Measurements from ENCODE around the gene KRABD2.
"Not testable (repeated sequence)": the region's sequence is repeated elsewhere in the genome, so short reads cannot be mapped to it uniquely, and the experiment has no call there.

KRABD2 gene

DNA sequence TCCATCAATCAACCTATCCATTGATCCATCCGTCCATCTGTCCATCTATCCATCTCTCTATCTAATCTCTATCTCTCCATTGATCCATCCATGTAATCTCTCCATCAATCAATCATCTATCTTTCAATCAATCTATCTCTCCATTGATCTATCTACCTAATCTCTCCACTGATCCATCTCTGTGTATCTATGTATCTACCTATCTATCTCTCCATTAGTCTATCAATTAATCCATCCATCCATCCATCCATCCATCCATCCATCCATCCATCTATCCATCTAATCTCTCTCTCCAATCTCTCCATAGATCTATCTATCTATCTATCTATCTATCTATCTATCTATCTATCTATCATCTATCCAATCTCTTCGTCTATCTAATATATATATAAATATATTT lies 24.6 kb upstream of the KRABD2 start:
- TF ChIP-seq, protein P1, sequence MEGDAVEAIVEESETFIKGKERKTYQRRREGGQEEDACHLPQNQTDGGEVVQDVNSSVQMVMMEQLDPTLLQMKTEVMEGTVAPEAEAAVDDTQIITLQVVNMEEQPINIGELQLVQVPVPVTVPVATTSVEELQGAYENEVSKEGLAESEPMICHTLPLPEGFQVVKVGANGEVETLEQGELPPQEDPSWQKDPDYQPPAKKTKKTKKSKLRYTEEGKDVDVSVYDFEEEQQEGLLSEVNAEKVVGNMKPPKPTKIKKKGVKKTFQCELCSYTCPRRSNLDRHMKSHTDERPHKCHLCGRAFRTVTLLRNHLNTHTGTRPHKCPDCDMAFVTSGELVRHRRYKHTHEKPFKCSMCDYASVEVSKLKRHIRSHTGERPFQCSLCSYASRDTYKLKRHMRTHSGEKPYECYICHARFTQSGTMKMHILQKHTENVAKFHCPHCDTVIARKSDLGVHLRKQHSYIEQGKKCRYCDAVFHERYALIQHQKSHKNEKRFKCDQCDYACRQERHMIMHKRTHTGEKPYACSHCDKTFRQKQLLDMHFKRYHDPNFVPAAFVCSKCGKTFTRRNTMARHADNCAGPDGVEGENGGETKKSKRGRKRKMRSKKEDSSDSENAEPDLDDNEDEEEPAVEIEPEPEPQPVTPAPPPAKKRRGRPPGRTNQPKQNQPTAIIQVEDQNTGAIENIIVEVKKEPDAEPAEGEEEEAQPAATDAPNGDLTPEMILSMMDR (IDR thresholded peaks at IDR 0.05) = no peak
- no peaks in the 10 kb centered on the region for H3K4me1 ChIP-seq (ENCODE audit: control insufficient read depth in 1 of 2, insufficient read depth in 1 of 2, low read depth in 1 of 2, low read length in 1 of 2)
- H3K4me3 ChIP-seq (ENCODE audit: low read depth in 1 of 2, low read length in 1 of 2) = no peak overlapping the region
- H3K36me3 ChIP-seq = no peaks in the 10 kb centered on the region
- H3K27me3 ChIP-seq = peaks cover 36% of the 10 kb centered on the region
- no peak overlapping the region for H3K27ac ChIP-seq
- no peaks in the 10 kb centered on the region for H3K9me3 ChIP-seq

DNA sequence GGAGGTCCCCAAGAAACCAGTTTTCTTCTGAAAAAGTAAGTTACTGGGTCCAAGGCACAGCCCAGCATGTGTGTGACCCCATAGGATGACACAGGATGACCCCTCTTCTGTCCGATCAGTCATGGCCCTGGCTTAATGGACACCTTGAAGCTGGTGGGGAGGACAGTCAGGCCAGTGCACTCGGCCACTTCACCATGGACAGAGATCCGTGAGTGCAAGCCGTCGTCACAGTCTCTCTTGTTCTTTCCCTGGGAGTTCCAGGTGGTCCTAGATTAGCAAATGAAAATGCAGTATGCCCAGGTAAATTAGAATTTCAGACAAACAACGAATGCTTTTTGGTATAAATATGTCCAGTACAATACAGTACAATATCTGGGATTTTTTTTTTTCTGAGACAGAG lies 22.5 kb upstream of the KRABD2 start:
- no peaks in the 10 kb centered on the region for H3K36me3 ChIP-seq
- H3K27ac ChIP-seq = no peak overlapping the region
- H3K4me1 ChIP-seq (ENCODE audit: control insufficient read depth in 1 of 2, insufficient read depth in 1 of 2, low read depth in 1 of 2, low read length in 1 of 2) = peaks cover 8 to 11% of the 10 kb centered on the region in 2 experiments
- no peak overlapping the region for H3K4me3 ChIP-seq (ENCODE audit: low read depth in 1 of 2, low read length in 1 of 2)
- H3K9me3 ChIP-seq = no peaks in the 10 kb centered on the region
- H3K27me3 ChIP-seq = peaks cover 46% of the 10 kb centered on the region
- TF ChIP-seq, protein P1 (IDR thresholded peaks at IDR 0.05) = no peak

GRCh38 chr17:8397636-8398035 lies 21.1 kb upstream of the KRABD2 start, which contains the start of gene RNF222:
Gene RNF222 (minus strand): TSS chr17:8397827. CDS start chr17:8393461, 4,366 bp downstream.
- H3K27me3 ChIP-seq = peaks cover 46% of the 10 kb centered on the region

GRCh38 chr17:8394497-8394896 lies 18.0 kb upstream of the KRABD2 start:
- Histone ChIP-seq H3K27me3 (peaks cover 41% of the 10 kb centered on the region), H3K27ac (peak overlapping the region; percentile 96), H3K4me1 (ENCODE audit: control insufficient read depth in 1 of 2, insufficient read depth in 1 of 2, low read depth in 1 of 2, low read length in 1 of 2) (peaks cover 19 to 27% of the 10 kb centered on the region in 2 experiments)
- H3K9me3 ChIP-seq; H3K36me3 ChIP-seq; H3K4me3 ChIP-seq (ENCODE audit: low read depth in 1 of 2, low read length in 1 of 2): not testable (repeated sequence)

More at GRCh38 chr17:8397636-8398035, 21.1 kb upstream of the KRABD2 start, which contains the start of gene RNF222:
- Histone ChIP-seq H3K9me3 (no peaks in the 10 kb centered on the region), H3K4me3 (ENCODE audit: low read depth in 1 of 2, low read length in 1 of 2) (no peak within 1 kb of the TSS), H3K4me1 (ENCODE audit: control insufficient read depth in 1 of 2, insufficient read depth in 1 of 2, low read depth in 1 of 2, low read length in 1 of 2) (peaks cover 19 to 25% of the 10 kb centered on the region in 2 experiments), H3K36me3 (no peaks in the 10 kb centered on the region), H3K27ac (no peak within 1 kb of the TSS)
- TF ChIP-seq, protein P1 (IDR thresholded peaks at IDR 0.05) = no peak

DNA sequence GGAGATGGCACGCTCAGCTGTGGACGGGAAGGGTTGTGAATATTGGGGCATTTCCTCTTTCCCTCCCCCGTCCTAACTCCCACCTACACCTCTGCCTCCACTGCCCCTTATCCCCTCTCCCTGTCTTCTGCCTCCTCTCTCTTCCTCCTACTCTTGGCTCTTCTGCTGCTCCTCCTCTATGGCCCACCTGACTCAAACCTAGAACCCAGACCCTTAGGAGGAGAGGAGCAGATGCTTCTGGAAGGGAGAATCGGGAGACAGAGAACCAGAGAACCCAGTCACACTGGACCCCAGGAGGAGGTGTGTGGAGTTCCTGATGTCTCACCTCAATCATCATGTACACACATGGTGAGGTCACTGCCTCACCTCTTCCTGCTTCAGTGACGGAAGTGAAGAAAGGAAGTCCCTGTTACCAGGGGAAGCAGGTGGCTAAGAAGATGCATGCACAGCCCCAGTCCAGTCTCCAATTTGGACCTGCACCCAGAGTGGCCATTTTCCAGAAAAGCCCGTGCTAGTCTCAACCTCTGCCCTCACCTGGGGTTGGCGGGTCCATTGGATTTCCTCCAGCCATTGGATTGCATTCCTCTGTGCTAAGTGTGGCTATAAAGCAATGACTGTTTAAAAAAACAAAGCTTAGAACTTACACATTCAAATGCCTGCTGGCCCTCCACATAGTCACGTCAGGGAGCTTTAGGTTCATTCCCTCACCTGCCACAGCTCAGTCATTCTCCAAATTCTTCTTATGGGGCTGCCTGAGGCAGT lies 17.1 kb upstream of the KRABD2 start:
- Histone ChIP-seq H3K4me3 (ENCODE audit: low read depth in 1 of 2, low read length in 1 of 2) (peak overlapping the region; percentile 8 to 35), H3K36me3 (no peaks in the 10 kb centered on the region), H3K9me3 (no peaks in the 10 kb centered on the region), H3K27me3 (peaks cover 36% of the 10 kb centered on the region), H3K27ac (peak overlapping the region; percentile 96), H3K4me1 (ENCODE audit: control insufficient read depth in 1 of 2, insufficient read depth in 1 of 2, low read depth in 1 of 2, low read length in 1 of 2) (peaks cover 19 to 27% of the 10 kb centered on the region in 2 experiments)
- TF ChIP-seq, protein P1 (IDR thresholded peaks at IDR 0.05) = peak; percentile 31
